ENCODE measurements around the gene MCTP1.

The MCTP1 gene

GRCh38 chr5:94778299-94778698 is 506.6 kb downstream of the MCTP1 start:
- TF ChIP-seq CTCF (IDR thresholded peaks at IDR 0.05; ENCODE audit: insufficient read depth, low read length) (no peak), SPI1 (IDR thresholded peaks at IDR 0.05; ENCODE audit: borderline replicate concordance, low read depth) (no peak), GABPA (IDR thresholded peaks at IDR 0.05; ENCODE audit: low read depth) (no peak), REST (IDR thresholded peaks at IDR 0.05; ENCODE audit: insufficient replicate concordance, low read depth) (no peak), POLR2AphosphoS5 (IDR thresholded peaks at IDR 0.05; ENCODE audit: low read depth) (no peak)
- Histone ChIP-seq H3K27me3 (ENCODE audit: insufficient read depth, poor library complexity, severe bottlenecking) (no peaks in the 10 kb centered on the region), H3K4me3 (replicated peaks; ENCODE audit: insufficient read depth, low read length) (no peak overlapping the region), H3K27ac (replicated peaks) (no peak overlapping the region)
- no peak for DNase-seq (ENCODE audit: low read depth in 1 of 2, low spot score in 1 of 2)

GRCh38 chr5:94777056-94777880 is 507.6 kb downstream of the MCTP1 start:
- DNase-seq (ENCODE audit: low read depth in 1 of 2, low spot score in 1 of 2): no peak
- H3K4me3 ChIP-seq (replicated peaks; ENCODE audit: insufficient read depth, low read length): no peak overlapping the region
- no peaks in the 10 kb centered on the region for H3K27me3 ChIP-seq (ENCODE audit: insufficient read depth, poor library complexity, severe bottlenecking)
- TF ChIP-seq REST (IDR thresholded peaks at IDR 0.05; ENCODE audit: insufficient replicate concordance, low read depth) (no peak), CTCF (IDR thresholded peaks at IDR 0.05; ENCODE audit: insufficient read depth, low read length) (no peak), SPI1 (IDR thresholded peaks at IDR 0.05; ENCODE audit: borderline replicate concordance, low read depth) (no peak), POLR2AphosphoS5 (IDR thresholded peaks at IDR 0.05; ENCODE audit: low read depth) (no peak), GABPA (IDR thresholded peaks at IDR 0.05; ENCODE audit: low read depth) (no peak)
- no peak overlapping the region for H3K27ac ChIP-seq (replicated peaks)

- DNase-seq (ENCODE audit: low read depth in 1 of 2, low spot score in 1 of 2): no peak
- H3K27me3 ChIP-seq (ENCODE audit: insufficient read depth, poor library complexity, severe bottlenecking): no peaks in the 10 kb centered on the region
- H3K4me3 ChIP-seq (replicated peaks; ENCODE audit: insufficient read depth, low read length): no peak overlapping the region
- TF ChIP-seq POLR2AphosphoS5 (IDR thresholded peaks at IDR 0.05; ENCODE audit: low read depth): no peak
- TF ChIP-seq REST (IDR thresholded peaks at IDR 0.05; ENCODE audit: insufficient replicate concordance, low read depth): no peak
- no peak for TF ChIP-seq CTCF (IDR thresholded peaks at IDR 0.05; ENCODE audit: insufficient read depth, low read length)
- no peak for TF ChIP-seq GABPA (IDR thresholded peaks at IDR 0.05; ENCODE audit: low read depth)
- no peak overlapping the region for H3K27ac ChIP-seq (replicated peaks)
Observed at GRCh38 chr5:94776167-94776566, 508.7 kb downstream of the MCTP1 start.
